ENCODE results near the gene SORL1. TPM values are rescaled to one million over a fixed set of nuclear protein-coding genes. Genes with fewer than 3 reads are reported as not detected.

The SORL1 gene
- total and polyA plus RNA-seq, 3 donors from 2014 or later = 14.7 to 30.0 (median 21.8) TPM

- 87 to 91% methylated on average over 5 of the region's 5 CpGs for WGBS, 2 donors
These were observed 99.3 kb downstream of the SORL1 start for GRCh38 chr11:121551463-121551862.

GRCh38 chr11:121552154-121552553 lies 100.0 kb downstream of the SORL1 start:
- H3K27me3 ChIP-seq = no peaks in the 10 kb centered on the region
- no peak overlapping the region for H3K4me3 ChIP-seq
- DNase-seq = no peak
- no peak overlapping the region for H3K27ac ChIP-seq
- no peaks in the 10 kb centered on the region for H3K4me1 ChIP-seq
- no peak for TF ChIP-seq CTCF (IDR thresholded peaks at IDR 0.05)
- TF ChIP-seq POLR2A (IDR thresholded peaks at IDR 0.05) = no peak
- WGBS, 2 donors = 94 to 97% methylated on average over 5 of the region's 5 CpGs
- H3K36me3 ChIP-seq (ENCODE audit: low read depth, missing control alignments) = no peaks in the 10 kb centered on the region
- H3K9me3 ChIP-seq = no peaks in the 10 kb centered on the region
- intact Hi-C loops (cut with DNase I; ENCODE audit: low total_unique reads) = no loop called here

More at GRCh38 chr11:121551463-121551862, 99.3 kb downstream of the SORL1 start:
- no peaks in the 10 kb centered on the region for H3K36me3 ChIP-seq (ENCODE audit: low read depth, missing control alignments)
- H3K27ac ChIP-seq = no peak overlapping the region
- intact Hi-C loops (cut with DNase I; ENCODE audit: low total_unique reads) = no loop called here
- no peak for DNase-seq
- no peaks in the 10 kb centered on the region for H3K27me3 ChIP-seq
- H3K4me1 ChIP-seq = no peaks in the 10 kb centered on the region
- no peaks in the 10 kb centered on the region for H3K9me3 ChIP-seq
- no peak overlapping the region for H3K4me3 ChIP-seq
- TF ChIP-seq POLR2A (IDR thresholded peaks at IDR 0.05) (no peak), CTCF (IDR thresholded peaks at IDR 0.05) (no peak)

GRCh38 chr11:121552644-121553043 lies 100.5 kb downstream of the SORL1 start:
- Histone ChIP-seq H3K27me3 (no peaks in the 10 kb centered on the region), H3K4me3 (no peak overlapping the region), H3K36me3 (ENCODE audit: low read depth, missing control alignments) (no peaks in the 10 kb centered on the region), H3K27ac (no peak overlapping the region), H3K4me1 (no peaks in the 10 kb centered on the region), H3K9me3 (no peaks in the 10 kb centered on the region)
- TF ChIP-seq POLR2A (IDR thresholded peaks at IDR 0.05) (no peak), CTCF (IDR thresholded peaks at IDR 0.05) (no peak)
- 98 to 100% methylated on average over 2 of the region's 2 CpGs for WGBS, 2 donors
- no peak for DNase-seq
- intact Hi-C loops (cut with DNase I; ENCODE audit: low total_unique reads) = no loop called here

GRCh38 chr11:121553389-121553788 lies 101.3 kb downstream of the SORL1 start:
- intact Hi-C loops (cut with DNase I; ENCODE audit: low total_unique reads) = no loop called here
- 80 to 89% methylated on average over 3 of the region's 3 CpGs for WGBS, 2 donors
- no peaks in the 10 kb centered on the region for H3K36me3 ChIP-seq (ENCODE audit: low read depth, missing control alignments)
- H3K9me3 ChIP-seq = no peaks in the 10 kb centered on the region
- no peak overlapping the region for H3K4me3 ChIP-seq
- no peaks in the 10 kb centered on the region for H3K4me1 ChIP-seq
- no peaks in the 10 kb centered on the region for H3K27me3 ChIP-seq
- no peak for TF ChIP-seq POLR2A (IDR thresholded peaks at IDR 0.05)
- TF ChIP-seq CTCF (IDR thresholded peaks at IDR 0.05) = no peak
- no peak overlapping the region for H3K27ac ChIP-seq
- DNase-seq = no peak

GRCh38 chr11:121553806-121554205 lies 101.7 kb downstream of the SORL1 start:
- H3K27ac ChIP-seq = no peak overlapping the region
- 69 to 70% methylated on average over 11 of the region's 11 CpGs for WGBS, 2 donors

More at GRCh38 chr11:121553806-121554205, 101.7 kb downstream of the SORL1 start:
- DNase-seq = no peak
- H3K36me3 ChIP-seq (ENCODE audit: low read depth, missing control alignments) = no peaks in the 10 kb centered on the region
- TF ChIP-seq CTCF (IDR thresholded peaks at IDR 0.05) (no peak), POLR2A (IDR thresholded peaks at IDR 0.05) (no peak)
- intact Hi-C loops (cut with DNase I; ENCODE audit: low total_unique reads) = no loop called here
- no peaks in the 10 kb centered on the region for H3K4me1 ChIP-seq
- no peaks in the 10 kb centered on the region for H3K9me3 ChIP-seq
- H3K27me3 ChIP-seq = no peaks in the 10 kb centered on the region
- no peak overlapping the region for H3K4me3 ChIP-seq

All from testis (tissue), 3 donors.